Stimulated activated naive CD4-positive, alpha-beta T cell treated with Interleukin-2 at 50 U/mL for 16 hours (primary cell): ENCODE measurements around the gene C11orf98.
A peak's percentile ranks its signal among the peaks of the same experiment; 100 is the strongest.
"Not testable (repeated sequence)": the region's sequence is repeated elsewhere in the genome, so short reads cannot be mapped to it uniquely, and the experiment has no call there.

ENCODE experiments used
- DNase-seq: peaks from one replicate; lab custom pipeline; 2025; lab: John Stamatoyannopoulos, UW

The C11orf98 gene

DNA sequence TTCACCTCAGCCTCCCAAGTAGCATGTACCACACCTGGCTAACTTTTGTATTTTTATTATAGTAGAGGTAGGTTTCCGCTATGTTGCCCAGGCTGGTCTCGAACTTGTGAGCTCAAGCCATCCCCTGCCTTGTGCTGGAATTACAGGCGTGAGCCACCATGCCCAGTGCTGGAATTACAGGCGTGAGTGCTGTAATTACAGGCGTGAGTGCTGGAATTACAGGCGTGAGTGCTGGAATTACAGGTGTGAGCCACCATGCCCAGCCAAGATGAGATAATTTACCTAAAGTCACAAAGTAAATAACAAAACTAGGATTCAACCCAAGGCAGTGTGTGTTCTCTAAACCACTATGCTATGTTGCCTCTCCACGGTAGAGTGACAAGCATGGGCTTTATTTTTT, 17.5 kb upstream of the C11orf98 start:
- DNase-seq = no peak

DNA sequence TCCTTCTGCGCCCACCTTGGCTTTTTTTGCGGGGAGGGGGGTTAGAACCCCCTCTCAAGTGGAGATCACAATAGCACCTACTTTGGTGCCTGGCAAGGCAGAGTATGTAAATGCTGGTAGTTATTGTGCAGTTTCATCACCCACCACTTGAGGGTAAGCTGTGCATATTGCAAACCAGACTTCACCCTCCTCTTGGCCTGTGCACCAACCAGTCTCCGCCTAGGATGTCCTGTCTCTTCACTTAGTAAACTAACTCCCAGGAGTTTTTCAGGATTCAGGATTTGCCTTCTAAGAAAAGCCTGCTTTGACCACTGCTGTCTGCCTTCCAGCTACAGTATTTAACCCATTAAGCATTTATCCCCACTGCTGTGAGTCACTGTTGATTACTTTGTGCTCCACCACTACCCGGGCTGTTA, 15.8 kb upstream of the C11orf98 start:
- no peak for DNase-seq

DNA sequence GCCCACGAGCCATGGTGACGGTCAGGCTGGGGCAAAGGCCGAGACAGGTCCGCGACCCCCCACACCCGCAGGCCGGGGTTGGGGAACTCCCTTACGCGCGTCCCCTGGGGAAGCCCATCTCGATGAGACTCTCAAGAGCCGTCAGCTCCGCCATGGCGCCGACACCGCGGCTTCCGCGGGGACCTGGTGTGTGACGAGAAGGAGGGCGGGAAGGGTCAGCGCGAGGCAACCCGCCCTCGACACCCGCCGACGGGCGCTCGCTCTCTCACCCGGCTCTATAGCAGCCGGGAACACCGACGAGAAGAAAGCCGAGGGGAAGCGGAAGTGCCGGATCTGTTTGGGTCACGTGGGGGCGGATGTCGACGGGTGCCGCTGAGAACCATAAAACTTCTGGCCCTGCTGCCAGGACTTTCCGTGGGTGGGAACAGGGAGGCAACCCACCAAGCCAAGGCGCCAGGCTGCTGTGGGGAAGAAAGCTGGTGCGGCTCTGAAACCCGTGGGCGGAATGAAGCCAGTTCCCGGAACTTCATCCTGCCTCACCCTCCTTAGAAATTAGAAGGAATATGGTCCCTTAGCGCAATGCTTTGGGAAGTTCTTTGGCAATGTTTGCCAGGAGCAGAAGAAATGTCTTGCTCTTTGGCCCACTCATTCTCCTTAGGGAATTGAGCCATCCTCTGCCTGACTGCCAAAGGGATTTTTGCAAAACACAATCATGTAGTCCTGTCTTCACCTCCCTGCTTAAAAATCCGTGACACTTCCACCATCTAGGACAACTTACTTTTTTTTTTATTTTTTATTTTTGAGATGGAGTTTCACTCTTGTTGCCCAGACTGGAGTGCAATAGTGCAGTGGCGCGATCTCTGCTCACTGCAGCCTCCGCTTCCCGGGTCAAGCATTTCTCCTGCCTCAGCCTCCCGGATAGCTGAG, 14.0 kb upstream of the C11orf98 start, which contains the start of gene UBXN1:
Gene UBXN1 (minus strand): TSS at position 304 of the 927 bp plus-strand sequence. CDS start 150 bp downstream, at position 154.
- DNase-seq = peak; percentile 88

DNA sequence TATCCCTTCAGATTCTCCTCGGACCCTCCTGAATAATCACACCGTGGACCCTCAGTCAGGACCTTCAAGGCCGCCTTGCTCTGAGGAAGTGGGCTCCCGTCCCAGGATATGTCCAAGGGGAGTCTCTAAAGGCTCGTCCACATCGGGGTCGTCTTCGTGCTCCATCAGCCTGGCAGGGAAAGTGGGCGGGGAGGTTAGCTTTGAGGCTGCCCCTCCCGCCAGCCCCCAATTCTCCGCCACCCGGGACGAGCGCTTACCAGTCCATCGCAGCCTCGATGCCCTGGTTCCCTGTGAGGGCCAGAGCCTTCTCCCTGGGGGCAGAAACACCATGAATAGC, 13.4 kb upstream of the C11orf98 start:
- DNase-seq = no peak

DNA sequence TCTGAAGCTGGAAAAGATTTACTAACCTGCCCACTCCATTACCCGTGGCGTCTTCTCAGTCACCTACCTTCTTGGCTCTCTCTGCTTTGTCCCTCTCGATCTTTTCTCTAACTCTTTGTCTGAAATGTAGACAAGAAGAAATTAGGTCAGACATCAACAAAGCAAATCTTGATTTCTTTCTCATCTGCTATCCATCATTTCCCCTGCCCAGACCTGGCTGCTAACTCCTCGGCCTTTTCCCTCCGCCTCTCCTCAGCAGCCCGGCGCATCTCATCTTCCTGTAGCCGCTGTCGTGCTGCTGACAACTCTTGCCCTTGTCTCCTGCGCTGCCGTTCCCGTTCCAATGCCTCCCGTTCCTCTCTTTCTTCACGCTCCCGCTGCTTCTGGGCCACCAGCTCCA, 12.7 kb upstream of the C11orf98 start:
- no peak for DNase-seq

DNA sequence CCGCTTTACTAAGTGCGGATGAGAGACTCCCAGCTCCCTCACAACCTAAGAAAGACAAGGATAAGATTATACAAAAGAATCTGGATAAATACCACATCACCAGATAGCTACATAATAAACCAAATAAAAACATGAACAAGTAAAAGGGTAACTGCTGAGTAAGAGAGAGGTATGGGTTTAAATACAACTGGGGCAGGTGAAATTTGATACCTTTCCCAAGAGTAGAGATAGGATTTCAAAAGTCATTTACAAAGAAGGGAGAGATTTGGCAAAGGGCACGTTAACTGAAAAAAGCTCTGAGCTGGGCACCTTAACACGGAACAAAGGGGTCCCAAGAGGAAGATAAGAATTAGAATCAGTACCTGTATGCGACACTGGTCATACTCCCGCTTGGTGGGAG, 12.1 kb upstream of the C11orf98 start:
- no peak for DNase-seq

DNA sequence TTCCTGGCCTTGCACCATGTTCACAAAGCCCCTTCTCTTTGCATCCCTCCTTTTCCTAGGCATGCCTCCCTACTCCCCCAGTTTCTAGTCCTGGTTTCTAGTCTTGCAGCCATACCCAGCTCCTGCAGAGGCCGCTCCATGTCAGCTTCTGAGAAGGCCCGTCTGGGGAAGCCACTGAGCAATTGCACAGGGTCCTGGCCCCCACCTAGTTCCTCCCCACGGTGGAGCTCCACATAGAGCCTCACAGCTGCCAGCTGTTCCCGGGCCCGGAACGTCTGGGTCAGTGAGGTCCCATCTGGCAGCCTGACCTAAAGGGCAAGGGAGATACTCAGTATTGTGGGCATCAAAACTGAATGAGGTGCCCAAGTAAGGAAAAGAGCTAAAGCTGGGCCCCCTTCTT, 11.7 kb upstream of the C11orf98 start:
- no peak for DNase-seq

DNA sequence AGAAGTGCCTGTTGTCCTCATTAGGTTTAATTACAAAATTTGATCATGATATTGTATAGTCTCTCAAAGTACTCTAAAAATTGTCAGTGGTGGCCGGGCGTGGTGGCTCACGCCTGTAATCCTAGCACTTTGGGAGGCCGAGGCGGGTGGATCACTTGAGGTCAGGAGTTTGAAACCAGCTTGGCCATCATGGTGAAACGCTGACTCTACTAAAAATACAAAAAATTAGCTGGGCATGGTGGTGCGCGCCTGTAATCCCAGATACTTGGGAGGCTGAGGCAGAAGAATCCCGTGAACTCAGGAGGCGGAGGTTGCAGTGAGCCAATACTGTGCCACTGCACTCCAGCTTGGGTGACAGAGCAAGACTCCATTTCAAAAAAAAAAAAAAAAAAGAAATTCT, 10.4 kb upstream of the C11orf98 start:
- DNase-seq = not testable (repeated sequence)

DNA sequence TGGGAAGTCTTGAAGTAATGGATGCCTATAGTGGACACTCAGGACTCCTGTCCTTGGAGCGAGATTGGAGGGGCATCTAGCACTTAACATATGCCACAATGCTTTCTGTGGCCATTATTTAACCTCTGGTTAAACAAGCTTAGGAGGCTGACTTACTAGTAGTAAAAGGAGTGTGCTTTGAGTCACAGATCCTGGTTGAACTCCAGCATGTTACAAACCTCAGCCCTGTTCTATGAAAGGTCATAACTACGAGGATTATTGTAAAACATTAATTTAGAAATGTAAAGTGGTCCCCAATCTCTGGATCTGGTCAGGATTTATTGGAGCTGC, 8.2 kb upstream of the C11orf98 start:
- no peak for DNase-seq

DNA sequence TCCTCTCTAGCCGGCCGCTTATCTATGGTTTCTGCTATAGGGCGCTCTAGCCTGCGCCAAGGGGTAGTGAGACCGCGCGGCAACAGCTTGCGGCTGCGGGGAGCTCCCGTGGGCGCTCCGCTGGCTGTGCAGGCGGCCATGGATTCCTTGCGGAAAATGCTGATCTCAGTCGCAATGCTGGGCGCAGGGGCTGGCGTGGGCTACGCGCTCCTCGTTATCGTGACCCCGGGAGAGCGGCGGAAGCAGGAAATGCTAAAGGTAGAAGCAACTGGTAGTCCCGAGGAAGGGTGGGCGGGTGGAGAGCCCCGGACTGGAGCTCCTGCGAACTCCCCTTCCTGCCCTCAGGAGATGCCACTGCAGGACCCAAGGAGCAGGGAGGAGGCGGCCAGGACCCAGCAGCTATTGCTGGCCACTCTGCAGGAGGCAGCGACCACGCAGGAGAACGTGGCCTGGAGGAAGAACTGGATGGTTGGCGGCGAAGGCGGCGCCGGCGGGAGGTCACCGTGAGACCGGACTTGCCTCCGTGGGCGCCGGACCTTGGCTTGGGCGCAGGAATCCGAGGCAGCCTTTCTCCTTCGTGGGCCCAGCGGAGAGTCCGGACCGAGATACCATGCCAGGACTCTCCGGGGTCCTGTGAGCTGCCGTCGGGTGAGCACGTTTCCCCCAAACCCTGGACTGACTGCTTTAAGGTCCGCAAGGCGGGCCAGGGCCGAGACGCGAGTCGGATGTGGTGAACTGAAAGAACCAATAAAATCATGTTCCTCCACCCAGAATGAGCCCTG, 6.8 kb upstream of the C11orf98 start, which contains the start of the genes LBHD1 and UQCC3:
Gene LBHD1 (minus strand): TSS at position 660 of the 782 bp plus-strand sequence. CDS start 2,236 bp downstream, outside the sequence.
Gene UQCC3 (plus strand): TSS at position 66 of the 782 bp plus-strand sequence. CDS start 73 bp downstream, at position 139.
- DNase-seq = peak; percentile 85

DNA sequence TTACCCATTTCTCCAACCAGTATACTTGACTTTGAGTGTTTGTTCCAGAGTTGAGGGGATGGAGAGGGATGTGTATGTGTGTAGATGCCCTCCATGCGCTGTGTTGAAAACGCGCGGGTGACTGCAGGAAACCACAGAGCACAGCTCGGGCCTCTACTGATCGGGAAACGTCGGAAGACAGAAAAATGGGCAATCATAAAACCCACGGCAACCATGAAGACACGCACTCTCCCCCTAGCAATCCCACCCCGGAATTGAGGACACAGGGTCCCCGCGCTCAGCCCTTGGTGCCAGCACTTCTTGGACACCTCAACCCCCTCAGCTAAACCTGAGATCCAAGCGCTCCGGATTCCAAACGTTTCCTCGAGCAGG, 6.2 kb upstream of the C11orf98 start:
- no peak for DNase-seq

DNA sequence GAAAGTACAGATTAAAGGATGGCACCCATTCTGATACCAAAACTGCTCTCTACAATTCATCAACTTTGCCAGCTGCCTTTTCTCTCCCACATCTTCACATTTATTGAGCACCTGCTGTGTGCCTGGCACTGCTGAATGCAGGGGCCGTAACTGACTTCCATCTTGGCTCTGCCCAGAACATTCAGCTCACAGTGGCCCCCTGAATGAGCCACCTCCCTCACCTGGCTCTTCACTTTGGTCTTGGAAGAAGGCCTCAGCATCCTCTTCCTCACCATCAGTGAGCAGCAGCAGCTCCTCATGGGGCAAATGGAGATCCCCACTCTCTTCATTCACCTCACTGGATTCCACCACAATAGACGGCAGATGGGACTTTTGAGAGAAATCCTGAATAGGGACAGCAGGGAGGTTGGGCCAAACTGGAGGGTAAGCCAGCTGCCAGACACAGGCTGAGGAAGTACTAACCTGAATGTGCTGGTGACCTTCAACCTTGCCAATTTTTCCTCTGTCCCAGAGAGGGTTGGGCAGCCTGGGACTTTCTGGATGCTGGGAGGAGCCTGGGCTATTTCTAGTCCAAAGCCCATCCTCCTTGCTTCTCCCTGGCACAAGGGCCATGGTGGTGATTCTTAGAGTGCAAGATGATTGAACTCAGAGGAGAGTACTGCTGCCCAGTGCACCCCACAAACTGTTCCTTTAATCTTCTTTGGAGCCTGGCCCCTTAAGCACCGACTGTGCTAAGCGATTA, 4.6 kb upstream of the C11orf98 start:
- no peak for DNase-seq

DNA sequence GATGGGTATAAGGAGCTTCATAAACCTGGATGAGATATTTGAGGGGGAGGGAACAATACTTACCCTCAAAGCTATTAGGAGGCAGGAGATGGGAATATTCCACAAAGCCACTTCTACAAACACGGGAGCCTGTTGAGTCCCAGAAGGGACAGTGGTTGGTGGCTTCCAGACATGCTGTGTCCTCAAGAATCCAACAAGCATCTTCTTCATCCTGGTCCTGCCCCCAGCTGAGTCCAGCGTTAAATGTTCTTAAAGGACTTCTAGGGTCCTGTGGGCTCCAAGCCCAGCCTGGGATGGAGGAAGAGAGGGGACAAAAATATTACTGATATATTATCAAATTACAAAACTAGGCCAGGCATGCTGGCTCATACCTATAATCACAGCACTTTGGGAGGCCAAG, 2.5 kb upstream of the C11orf98 start:
- no peak for DNase-seq

DNA sequence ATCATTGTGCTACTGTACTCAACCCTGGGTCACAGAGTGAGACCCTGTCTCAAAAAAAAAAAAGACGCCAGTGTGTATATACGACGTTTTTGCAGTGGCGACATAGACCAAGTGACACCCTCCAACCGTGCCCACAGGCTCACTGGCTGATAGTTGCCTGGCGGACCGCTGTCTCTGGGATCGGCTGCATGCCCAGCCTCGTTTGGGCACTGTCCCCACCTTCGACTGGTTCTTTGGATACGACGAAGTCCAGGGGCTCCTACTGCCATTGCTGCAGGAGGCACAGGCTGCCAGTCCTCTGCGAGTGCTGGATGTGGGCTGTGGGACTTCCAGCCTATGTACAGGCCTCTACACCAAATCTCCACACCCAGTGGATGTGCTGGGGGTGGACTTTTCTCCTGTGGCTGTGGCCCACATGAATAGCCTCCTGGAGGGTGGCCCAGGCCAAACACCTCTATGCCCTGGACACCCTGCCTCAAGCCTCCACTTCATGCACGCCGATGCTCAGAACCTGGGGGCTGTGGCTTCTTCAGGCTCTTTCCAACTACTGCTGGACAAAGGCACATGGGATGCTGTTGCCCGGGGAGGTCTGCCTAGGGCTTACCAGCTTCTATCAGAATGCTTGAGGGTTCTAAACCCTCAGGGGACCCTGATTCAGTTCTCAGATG, 1.4 kb upstream of the C11orf98 start:
- DNase-seq = no peak

DNA sequence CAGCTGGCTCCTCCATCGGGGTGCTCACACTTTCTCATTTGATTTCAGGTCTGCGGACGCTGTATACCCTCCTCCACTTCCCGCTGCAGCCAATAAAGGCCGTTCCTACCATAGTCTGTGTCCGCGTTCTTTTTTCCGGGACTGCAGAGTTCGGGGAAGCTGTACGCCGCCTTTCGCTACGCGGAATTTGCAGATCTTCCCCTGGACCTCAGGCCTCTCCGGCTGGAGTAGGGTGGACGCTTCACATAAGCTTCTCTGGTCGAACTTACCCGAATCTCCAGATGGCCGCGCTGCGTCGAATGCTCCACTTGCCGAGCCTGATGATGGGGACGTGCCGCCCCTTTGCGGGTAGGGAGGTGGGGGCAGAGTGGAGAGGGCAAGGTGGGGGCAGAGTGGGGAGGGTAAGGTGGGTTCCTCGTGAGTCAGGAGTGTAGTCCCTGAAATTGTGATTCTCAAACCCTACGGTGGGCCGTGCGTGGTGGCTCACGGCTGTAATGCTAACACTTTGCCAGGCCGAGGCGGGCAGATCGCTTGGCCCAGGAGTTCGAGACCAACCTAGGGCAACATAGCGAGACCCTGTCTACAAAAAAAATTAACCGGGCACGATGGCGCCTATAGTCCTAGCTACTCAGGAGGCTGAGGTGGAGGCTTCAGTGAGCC, 719 bp upstream of the C11orf98 start:
- DNase-seq = peak; percentile 70

DNA sequence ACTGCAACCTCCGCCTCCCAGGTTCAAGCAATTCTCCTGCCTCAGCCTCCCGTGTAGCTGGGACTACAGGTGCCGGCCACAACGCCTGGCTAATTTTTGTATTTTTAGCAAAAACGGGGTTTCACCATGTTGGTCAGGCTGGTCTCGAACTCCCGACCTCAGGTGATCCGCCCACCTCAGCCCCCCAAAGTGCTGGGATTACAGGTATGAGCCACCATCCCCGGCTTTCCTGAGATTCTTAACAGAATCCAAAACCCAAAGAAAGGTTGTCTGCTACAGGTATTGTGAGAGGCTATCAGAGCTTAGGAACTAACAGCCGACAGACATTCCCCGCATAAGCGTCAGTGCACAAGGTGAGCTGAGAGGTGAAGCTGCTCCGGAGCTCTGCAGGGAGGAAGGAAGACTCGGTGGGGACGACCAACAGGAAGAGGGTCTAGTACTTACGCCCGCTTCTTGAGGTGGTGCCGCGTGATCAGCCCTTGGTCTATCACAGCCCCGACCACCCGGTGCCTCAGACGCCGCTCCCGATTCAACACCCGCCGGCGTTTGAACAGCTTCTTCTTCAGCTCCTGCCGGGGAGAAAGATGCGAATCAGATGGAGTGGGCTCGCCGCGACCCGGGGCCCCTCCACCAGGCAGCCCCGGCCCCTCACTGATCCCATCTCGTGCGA, 470 bp downstream of the C11orf98 start:
- peak; percentile 57 for DNase-seq

DNA sequence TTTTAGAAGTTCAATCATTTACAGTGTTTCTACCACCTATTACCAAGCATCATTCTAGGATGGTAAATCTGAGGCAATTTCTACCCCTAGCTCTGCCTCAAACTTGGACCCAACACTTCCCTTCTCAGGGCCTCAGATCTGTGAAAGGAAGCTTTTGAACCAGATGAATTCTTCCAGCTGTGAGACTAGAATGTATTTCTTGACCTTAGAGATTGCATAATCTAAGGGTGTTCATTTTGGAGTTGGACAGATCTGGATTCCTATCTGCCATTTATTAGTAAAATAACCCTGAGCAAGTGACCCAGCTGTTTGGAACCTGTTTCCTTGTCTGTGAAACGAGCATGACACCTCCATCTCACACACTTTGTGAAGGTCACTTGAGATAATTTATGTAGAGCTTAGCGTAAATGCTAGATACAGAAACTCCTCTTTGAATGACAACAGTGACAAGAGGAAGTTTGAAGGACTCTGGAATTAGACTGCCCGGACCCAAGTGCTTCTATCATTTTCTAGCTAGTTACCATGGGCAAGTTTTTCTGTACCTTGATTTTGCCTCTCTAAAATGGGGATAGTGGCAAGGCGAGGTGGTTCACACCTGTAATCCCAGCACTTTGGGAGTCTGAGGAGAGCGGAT, 8.1 kb downstream of the C11orf98 start:
- no peak for DNase-seq

DNA sequence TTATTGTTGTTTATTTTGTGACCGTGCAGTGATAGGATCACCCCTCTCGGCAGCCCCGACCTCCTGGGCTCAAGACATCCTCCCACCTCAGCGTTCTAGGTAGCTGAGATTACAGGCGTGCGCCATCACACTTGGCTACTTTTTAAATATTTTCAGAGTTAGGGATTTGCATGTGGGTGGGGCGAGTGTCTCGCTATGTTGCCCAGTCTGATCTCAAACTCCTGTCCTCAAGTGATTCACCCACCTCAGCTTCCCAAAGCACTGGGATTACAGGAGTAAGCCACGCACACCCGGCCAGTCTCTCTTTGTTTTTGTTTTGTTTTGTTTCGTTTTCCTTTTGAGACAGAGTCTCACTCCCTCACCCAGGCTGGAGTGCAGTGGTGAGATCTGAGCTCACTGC, 10.7 kb downstream of the C11orf98 start:
- DNase-seq = no peak

DNA sequence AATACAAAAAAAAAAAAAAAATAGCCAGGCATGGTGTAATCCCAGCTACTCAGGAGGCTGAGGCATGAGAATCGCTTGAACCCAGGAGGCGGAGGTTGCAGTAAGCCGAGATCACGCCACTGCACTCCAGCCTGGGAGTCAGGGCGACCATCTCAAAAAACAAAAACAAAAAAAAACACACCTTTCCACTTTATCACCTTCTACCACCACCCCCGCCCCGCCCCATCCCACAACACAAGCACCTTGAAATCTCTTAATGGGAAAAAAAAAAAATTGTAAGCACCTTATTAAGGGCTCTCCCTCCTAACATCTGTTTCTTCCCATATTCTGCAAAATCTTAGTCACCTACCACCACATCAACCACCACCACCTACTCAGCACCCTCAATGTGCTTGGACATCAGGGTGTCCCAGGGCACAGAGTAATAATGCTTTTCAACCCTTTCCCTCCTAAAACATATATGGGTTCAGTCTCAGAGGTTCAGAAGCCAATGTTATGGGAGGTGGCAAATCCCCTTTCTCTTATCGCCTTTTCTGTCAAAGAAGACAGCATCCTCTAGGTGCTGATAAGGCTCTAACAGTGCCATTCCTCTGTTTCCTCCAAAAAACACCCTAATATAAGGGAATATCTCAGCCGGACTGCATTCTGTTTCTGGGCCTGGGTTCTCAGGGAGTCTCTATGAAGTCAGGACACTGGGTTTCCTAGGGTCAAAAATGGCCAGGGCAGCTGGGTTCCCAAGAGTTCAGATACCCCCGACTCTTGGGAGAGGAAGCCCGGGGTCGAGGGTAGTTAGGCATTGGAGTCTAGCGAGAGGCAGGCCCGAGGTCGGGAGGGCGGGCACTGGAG, 12.6 kb downstream of the C11orf98 start:
- DNase-seq = no peak
